H1 (cell line): ENCODE measurements around the gene GTF2F2. TPM values are rescaled to one million over a fixed set of nuclear protein-coding genes. Genes with fewer than 3 reads are reported as not detected.
"Not testable (repeated sequence)": the region's sequence is repeated elsewhere in the genome, so short reads cannot be mapped to it uniquely, and the experiment has no call there.

ENCODE experiments used
- CTCF ChIA-PET: fragments of 300-600 bp; sonication (Branson Sonifier 250); formaldehyde crosslinking; loops from one replicate; lab custom pipeline; 2021; ENCODE audit not compliant: partially characterized antibody; lab: Charles Lee
- POLR2A ChIA-PET: fragments of 300-600 bp; sonication (Branson Sonifier 250); formaldehyde crosslinking; loops from one replicate; lab custom pipeline; 2021; ENCODE audit warnings: inconsistent platforms; ENCODE audit not compliant: partially characterized antibody; lab: Charles Lee
- DNase-seq, 2 experiments: peaks; one replicate each; pipeline versions ENCODE4 v3.0.0 to v3.0.0-alpha.2; 2010 to 2022; ENCODE audit warnings: low spot score in 2 of 2, low read depth in 1 of 2, mixed read lengths in 1 of 2
- FAIRE-seq: peaks from 2 replicates; lab custom pipeline; 2011; peaks lifted over from hg19 to GRCh38; lab: Jason Lieb, UNC
- H2AFZ ChIP-seq: 2 replicates; pipeline ENCODE4 v1.8.1; 2012; ENCODE audit warnings: low read length, inconsistent platforms
- H2AK5ac ChIP-seq: 2 replicates; pipeline ENCODE4 v1.6.1; 2013; ENCODE audit warnings: low read depth, low read length
- H2BK120ac ChIP-seq: replicated peaks from 2 replicates; pipeline ENCODE3; 2013; ENCODE audit warnings: low read depth, low read length, inconsistent platforms
- H2BK12ac ChIP-seq: 2 replicates; pipeline ENCODE4 v1.6.1; 2013; ENCODE audit warnings: low read depth, low read length
- H2BK15ac ChIP-seq: 2 replicates; pipeline ENCODE4 v1.6.1; 2013; ENCODE audit warnings: low read length
- H2BK20ac ChIP-seq: 2 replicates; pipeline ENCODE4 v1.6.1; 2013; ENCODE audit warnings: low read length
- H2BK5ac ChIP-seq: 2 replicates; pipeline ENCODE4 v1.6.1; 2013; ENCODE audit warnings: low read depth, low read length
- H3K14ac ChIP-seq: 2 replicates; pipeline ENCODE4 v1.6.1; 2013; ENCODE audit warnings: inconsistent platforms; ENCODE audit not compliant: insufficient read length
- H3K18ac ChIP-seq: 2 replicates; pipeline ENCODE4 v1.6.1; 2013; ENCODE audit warnings: low read length; ENCODE audit errors: extremely low read depth
- H3K23ac ChIP-seq: 2 replicates; pipeline ENCODE4 v1.6.1; 2013; ENCODE audit warnings: inconsistent platforms; ENCODE audit not compliant: insufficient read length
- H3K23me2 ChIP-seq: 2 replicates; pipeline ENCODE4 v1.6.1; 2013; ENCODE audit warnings: low read depth, low read length
- H3K27ac ChIP-seq: 2 replicates; pipeline ENCODE4 v1.6.1; 2011; ENCODE audit warnings: low read depth, low read length, inconsistent platforms
- H3K27me3 ChIP-seq, 4 experiments: replicated peaks in 1 of 4; 1 replicate in 1 of 4; 2 replicates in 3 of 4; pipeline versions ENCODE4 v1.6.1 to v1.8.1; 2011 to 2013; ENCODE audit warnings: low read length in 3 of 4, mild to moderate bottlenecking in 3 of 4, inconsistent platforms in 2 of 4, mixed read lengths in 2 of 4, moderate library complexity in 1 of 4; ENCODE audit not compliant: control insufficient read depth in 3 of 4, insufficient read depth in 3 of 4; ENCODE audit errors: extremely low read depth in 1 of 4
- H3K36me3 ChIP-seq, 4 experiments: 2 replicates each; pipeline versions ENCODE4 v1.6.1 to v1.8.1; 2011 to 2013; ENCODE audit warnings: mild to moderate bottlenecking in 4 of 4, low read length in 3 of 4, moderate library complexity in 2 of 4, control low read depth in 1 of 4, inconsistent platforms in 1 of 4; ENCODE audit not compliant: insufficient read depth in 4 of 4, control insufficient read depth in 2 of 4
- H3K4ac ChIP-seq: replicated peaks from 2 replicates; pipeline ENCODE3; 2013; ENCODE audit warnings: low read length, low read depth, mixed read lengths, inconsistent platforms; ENCODE audit not compliant: insufficient read length
- H3K4me1 ChIP-seq, 4 experiments: replicated peaks in 1 of 4; 1 replicate in 1 of 4; 2 replicates in 3 of 4; pipeline versions ENCODE4 v1.6.1 to v1.8.1; 2011 to 2013; ENCODE audit warnings: low read length in 3 of 4, inconsistent platforms in 2 of 4, mixed read lengths in 1 of 4; ENCODE audit not compliant: insufficient read depth in 4 of 4, control insufficient read depth in 3 of 4
- H3K4me2 ChIP-seq, 2 experiments: 2 replicates each; pipeline versions ENCODE4 v1.6.1 to v1.8.1; 2011 to 2013; ENCODE audit warnings: low read depth in 2 of 2, low read length in 2 of 2, control low read depth in 1 of 2, inconsistent platforms in 1 of 2, mild to moderate bottlenecking in 1 of 2; ENCODE audit not compliant: insufficient read depth in 1 of 2
- H3K4me3 ChIP-seq, 4 experiments: fragments of 200-600, 300-600 bp in 1 of 4; sonication (generic), shearing (Covaris generic), sonication (Bioruptor Twin) in 1 of 4; 2 replicates each; pipeline versions ENCODE4 v1.5.1 to v1.8.1; 2011 to 2016; ENCODE audit warnings: low read length in 4 of 4, low read depth in 3 of 4, control low read depth in 2 of 4, inconsistent platforms in 2 of 4, mild to moderate bottlenecking in 2 of 4, mixed read lengths in 1 of 4, moderate library complexity in 1 of 4; ENCODE audit not compliant: insufficient read depth in 2 of 4; ENCODE audit errors: extremely low read depth in 1 of 4
- H3K56ac ChIP-seq: replicated peaks from 2 replicates; pipeline ENCODE3; 2013; ENCODE audit warnings: low read depth, mild to moderate bottlenecking, mixed read lengths, low read length, inconsistent platforms; ENCODE audit not compliant: insufficient read length
- H3K79me1 ChIP-seq: 2 replicates; pipeline ENCODE4 v1.6.1; 2013; ENCODE audit warnings: low read depth, low read length, control low read depth
- H3K79me2 ChIP-seq, 2 experiments: 2 replicates each; pipeline versions ENCODE4 v1.6.1 to v1.8.1; 2012 to 2013; ENCODE audit warnings: low read length in 2 of 2, mild to moderate bottlenecking in 2 of 2, inconsistent platforms in 1 of 2; ENCODE audit not compliant: insufficient read depth in 2 of 2, control insufficient read depth in 1 of 2
- H3K9ac ChIP-seq, 4 experiments: replicated peaks in 1 of 4; 1 replicate in 1 of 4; 2 replicates in 3 of 4; pipeline versions ENCODE4 v1.6.1 to v1.8.1; 2011 to 2013; ENCODE audit warnings: low read depth in 3 of 4, low read length in 3 of 4, control low read depth in 2 of 4, mild to moderate bottlenecking in 2 of 4, moderate library complexity in 2 of 4, inconsistent platforms in 1 of 4; ENCODE audit errors: extremely low read depth in 1 of 4
- H3K9me3 ChIP-seq, 2 experiments: 2 replicates each; pipeline versions ENCODE4 v1.6.1 to v1.8.1; 2012 to 2013; ENCODE audit warnings: mild to moderate bottlenecking in 2 of 2, moderate library complexity in 2 of 2, control low read depth in 1 of 2, inconsistent platforms in 1 of 2, low read depth in 1 of 2, low read length in 1 of 2, mixed read lengths in 1 of 2; ENCODE audit not compliant: insufficient read depth in 2 of 2
- H4K20me1 ChIP-seq, 2 experiments: replicated peaks in 1 of 2; 2 replicates each; pipeline versions ENCODE3 to v1.8.1; 2011 to 2013; ENCODE audit warnings: inconsistent platforms in 2 of 2, low read length in 2 of 2, mild to moderate bottlenecking in 1 of 2; ENCODE audit not compliant: insufficient read depth in 2 of 2, control insufficient read depth in 1 of 2
- H4K5ac ChIP-seq: 2 replicates; pipeline ENCODE4 v1.6.1; 2013; ENCODE audit warnings: low read length, low read depth, mixed read lengths, inconsistent platforms; ENCODE audit not compliant: insufficient read length
- H4K8ac ChIP-seq: 2 replicates; pipeline ENCODE4 v1.8.0; 2013; ENCODE audit warnings: mild to moderate bottlenecking, moderate library complexity, low read length, inconsistent platforms; ENCODE audit not compliant: insufficient read depth; ENCODE audit errors: extremely low read depth
- H4K91ac ChIP-seq: replicated peaks from 2 replicates; pipeline ENCODE3; 2013; ENCODE audit warnings: low read length, mixed read lengths, inconsistent platforms; ENCODE audit not compliant: insufficient read length
- ATF3 ChIP-seq: IDR thresholded peaks from 2 replicates; pipeline ENCODE4 v1.6.1; 2011; ENCODE audit warnings: low read depth, mild to moderate bottlenecking, low read length; ENCODE audit not compliant: insufficient read depth
- EZH2 ChIP-seq: fragments of 200-600 bp; sonication (generic); IDR thresholded peaks from 2 replicates; pipeline ENCODE4 v1.7.1; 2012; ENCODE audit warnings: low read depth, mild to moderate bottlenecking, moderate library complexity, low read length, inconsistent platforms; ENCODE audit not compliant: severe bottlenecking
- GTF2F1 ChIP-seq: IDR thresholded peaks from 2 replicates; pipeline ENCODE4 v1.6.1; 2012; ENCODE audit warnings: low read depth, low read length, improper control_type of control experiment, borderline replicate concordance
- HDAC2 ChIP-seq, 2 experiments: fragments of 300-600 bp in 1 of 2; sonication (generic) in 1 of 2; IDR thresholded peaks; 2 replicates each; pipeline ENCODE4 v1.6.1; 2011 to 2012; ENCODE audit warnings: low read depth in 2 of 2, low read length in 2 of 2, mild to moderate bottlenecking in 2 of 2, moderate library complexity in 2 of 2, borderline replicate concordance in 1 of 2, inconsistent platforms in 1 of 2
- HDAC6 ChIP-seq: IDR thresholded peaks from one replicate; pipeline ENCODE4 v1.7.1; 2012; ENCODE audit warnings: low read depth, mild to moderate bottlenecking, inconsistent platforms, low read length, moderate library complexity
- POLR2AphosphoS5 ChIP-seq: IDR thresholded peaks from 2 replicates; pipeline ENCODE4 v1.6.1; 2011; ENCODE audit warnings: low read depth, low read length
- SP1 ChIP-seq: IDR thresholded peaks from 2 replicates; pipeline ENCODE4 v1.6.1; 2011; ENCODE audit warnings: low read depth, low read length
- SRF ChIP-seq: IDR thresholded peaks from 2 replicates; pipeline ENCODE4 v1.6.1; 2011; ENCODE audit warnings: mild to moderate bottlenecking, low read depth, low read length, moderate library complexity
- TAF7 ChIP-seq: optimal IDR thresholded peaks from 2 replicates; pipeline ENCODE3; 2011; ENCODE audit warnings: low read depth, mild to moderate bottlenecking, inconsistent platforms, low read length, moderate library complexity, borderline replicate concordance
- USF2 ChIP-seq: IDR thresholded peaks from 2 replicates; pipeline ENCODE4 v1.6.1; 2011; ENCODE audit warnings: low read length, improper control_type of control experiment
- WGBS, 2 experiments: shearing (Covaris generic) in 1 of 2; methylation state at CpG; one replicate each; pipeline versions ENCODE4 v1.1.6 to v1.1.7; 2013 to 2015; ENCODE audit warnings: low lambda C conversion rate in 2 of 2, mixed read lengths in 2 of 2, inconsistent platforms in 1 of 2, low coverage in 1 of 2, missing lambda C conversion rate in 1 of 2; ENCODE audit not compliant: insufficient replicate concordance in 2 of 2, insufficient coverage in 1 of 2, insufficient read length in 1 of 2; ENCODE audit errors: extremely low coverage in 1 of 2, missing lambda C conversion rate in 1 of 2; 5-methylcytosine and 5-hydroxymethylcytosine counted together
- polyA plus RNA-seq, 7 experiments: library from polyadenylated mRNA; depleted of rRNA in 3 of 7; stranded (reverse) in 5 of 7; unstranded in 2 of 7; fragments of >200 nt in 5 of 7; fragments of 200-250 nt in 2 of 7; gene quantifications; 1 replicate in 5 of 7; 2 replicates in 1 of 7; 4 replicates in 1 of 7; pipeline versions ENCODE4 v1.2.1 to v1.2.3, GENCODE V29; 2011 to 2013; ENCODE audit warnings: missing spikeins in 2 of 7, mixed read lengths in 2 of 7
- total RNA-seq: library from RNA; stranded (reverse); fragmentation: NEBNext Ultra II Directional; extraction: Animal tissue kit (Norgen Biotek cat#: 25700); gene quantifications from 2 replicates; pipeline ENCODE4 v1.2.1, GENCODE V29; 2021

Gene GTF2F2
- total and polyA plus RNA-seq, 2 of the 8 experiments (the other 6 are each of a cell fraction or from before 2014, with no cell fraction given): 10.8 to 31.1 TPM

GRCh38 chr13:45243077-45243476, 122.8 kb downstream of the GTF2F2 start (continued):
- TF ChIP-seq ATF3: no peak
- no peak for TF ChIP-seq EZH2
- TF ChIP-seq POLR2AphosphoS5: no peak
- no peak for TF ChIP-seq HDAC6
- no peak for TF ChIP-seq SP1
- no peak for TF ChIP-seq TAF7
- TF ChIP-seq USF2: no peak
- no peak for TF ChIP-seq GTF2F1
- no peak for TF ChIP-seq HDAC2 (IDR thresholded peaks at IDR 0.05; ENCODE audit: borderline replicate concordance in 1 of 2, low read depth in 2 of 2, low read length in 2 of 2)
- no peak for TF ChIP-seq SRF

- not testable (repeated sequence) for H2AFZ ChIP-seq, H2BK20ac ChIP-seq, H3K4me3 ChIP-seq, H3K79me1 ChIP-seq, H2BK120ac ChIP-seq, H2AK5ac ChIP-seq, H4K20me1 ChIP-seq, H3K9ac ChIP-seq, H2BK5ac ChIP-seq, H3K36me3 ChIP-seq, H3K56ac ChIP-seq, H3K79me2 ChIP-seq, FAIRE-seq, H2BK15ac ChIP-seq, H3K4me1 ChIP-seq, H4K8ac ChIP-seq, H3K27me3 ChIP-seq, H3K4ac ChIP-seq, H3K23ac ChIP-seq, DNase-seq, H3K4me2 ChIP-seq, H4K5ac ChIP-seq, H3K9me3 ChIP-seq, H2BK12ac ChIP-seq, H3K27ac ChIP-seq, H3K18ac ChIP-seq, H4K91ac ChIP-seq, H3K23me2 ChIP-seq, H3K14ac ChIP-seq
- CTCF ChIA-PET: interaction anchor here (0.6 to 1.6 kb wide), 2 partner anchors 36 to 198 kb away, joined by 3 to 4 read pairs; no protein-coding TSS in a partner anchor
- 92% methylated on average over 7 of the region's 7 CpGs; no CpG with 5 or more reads in 1 of the 2 experiments for WGBS, 2 experiments
- POLR2A ChIA-PET: interaction anchor here (0.7 kb wide), 1 partner anchor 255 kb away, joined by 3 read pairs; the partner anchor contains the start of genes GPALPP1 and NUFIP1
Observed at GRCh38 chr13:45244736-45245135, 124.4 kb downstream of the GTF2F2 start.
